ENCODE measurements around the gene KBTBD12. TPM values are rescaled to one million over a fixed set of nuclear protein-coding genes. Genes with fewer than 3 reads are reported as not detected.

KBTBD12 gene
- total RNA-seq, 2 experiments from 2014 or later = not detected

GRCh38 chr3:128006061-128007032 lies 91.3 kb downstream of the KBTBD12 start:
- H3K27me3 Mint-ChIP-seq = peaks cover 3% of the 10 kb centered on the region
- H3K36me3 Mint-ChIP-seq (ENCODE audit: low read depth) = no peaks in the 10 kb centered on the region
- H3K27ac Mint-ChIP-seq = no peak overlapping the region
- POLR2A ChIA-PET = no interaction called here
- no peak overlapping the region for H3K4me3 Mint-ChIP-seq
- H3K4me1 Mint-ChIP-seq = peaks cover 1% of the 10 kb centered on the region
- CTCF ChIA-PET = no interaction called here
- H3K9me3 Mint-ChIP-seq = no peaks in the 10 kb centered on the region
- no peak for DNase-seq

- Mint-ChIP-seq H3K9me3 (no peaks in the 10 kb centered on the region), H3K4me1 (peaks cover 4% of the 10 kb centered on the region), H3K4me3 (no peak overlapping the region), H3K27me3 (peaks cover 3% of the 10 kb centered on the region), H3K27ac (no peak overlapping the region), H3K36me3 (ENCODE audit: low read depth) (no peaks in the 10 kb centered on the region)
- CTCF ChIA-PET = no interaction called here
- no peak for DNase-seq
- POLR2A ChIA-PET = no interaction called here
Measured at GRCh38 chr3:128007033-128007424, 92.0 kb downstream of the KBTBD12 start.

GRCh38 chr3:128009952-128010846 lies 95.2 kb downstream of the KBTBD12 start:
- CTCF ChIA-PET = no interaction called here
- POLR2A ChIA-PET = no interaction called here

GRCh38 chr3:128011140-128011539 lies 96.1 kb downstream of the KBTBD12 start:
- H3K36me3 Mint-ChIP-seq (ENCODE audit: low read depth) = no peaks in the 10 kb centered on the region
- CTCF ChIA-PET = interaction anchor here (0.5 to 1.1 kb wide), 2 partner anchors 22 to 123 kb away, joined by 3 to 4 read pairs; no protein-coding TSS in a partner anchor
- no peak overlapping the region for H3K27ac Mint-ChIP-seq
- peak; percentile 20 for DNase-seq
- no peaks in the 10 kb centered on the region for H3K27me3 Mint-ChIP-seq
- peaks cover 4% of the 10 kb centered on the region for H3K4me1 Mint-ChIP-seq
- no peaks in the 10 kb centered on the region for H3K9me3 Mint-ChIP-seq
- H3K4me3 Mint-ChIP-seq = no peak overlapping the region
- POLR2A ChIA-PET = no interaction called here

More at GRCh38 chr3:128009952-128010846, 95.2 kb downstream of the KBTBD12 start:
- Mint-ChIP-seq H3K36me3 (ENCODE audit: low read depth) (no peaks in the 10 kb centered on the region), H3K27ac (no peak overlapping the region), H3K9me3 (no peaks in the 10 kb centered on the region), H3K4me1 (peaks cover 4% of the 10 kb centered on the region), H3K27me3 (no peaks in the 10 kb centered on the region), H3K4me3 (no peak overlapping the region)
- no peak for DNase-seq

GRCh38 chr3:128012050-128012449 lies 97.0 kb downstream of the KBTBD12 start:
- ChIA-PET POLR2A (no interaction called here), CTCF (interaction anchor here (1.1 kb wide), 1 partner anchor 21 kb away, joined by 4 read pairs; no protein-coding TSS in a partner anchor)

GRCh38 chr3:128014548-128014947 lies 99.5 kb downstream of the KBTBD12 start:
- POLR2A ChIA-PET = no interaction called here
- Mint-ChIP-seq H3K4me1 (peaks cover 4% of the 10 kb centered on the region), H3K27ac (no peak overlapping the region), H3K4me3 (no peak overlapping the region), H3K36me3 (ENCODE audit: low read depth) (no peaks in the 10 kb centered on the region), H3K9me3 (peaks cover 3% of the 10 kb centered on the region), H3K27me3 (peaks cover 5% of the 10 kb centered on the region)
- CTCF ChIA-PET = no interaction called here
- no peak for DNase-seq

More at GRCh38 chr3:128012050-128012449, 97.0 kb downstream of the KBTBD12 start:
- DNase-seq = no peak
- no peak overlapping the region for H3K4me3 Mint-ChIP-seq
- no peak overlapping the region for H3K27ac Mint-ChIP-seq
- peaks cover 4% of the 10 kb centered on the region for H3K4me1 Mint-ChIP-seq
- no peaks in the 10 kb centered on the region for H3K36me3 Mint-ChIP-seq (ENCODE audit: low read depth)
- H3K27me3 Mint-ChIP-seq = peaks cover 3% of the 10 kb centered on the region
- H3K9me3 Mint-ChIP-seq = peaks cover 3% of the 10 kb centered on the region

GRCh38 chr3:128016502-128016901 lies 101.5 kb downstream of the KBTBD12 start:
- DNase-seq = no peak
- peaks cover 5% of the 10 kb centered on the region for H3K27me3 Mint-ChIP-seq
- H3K9me3 Mint-ChIP-seq = peaks cover 3% of the 10 kb centered on the region
- CTCF ChIA-PET = interaction anchor here (0.7 kb wide), 2 partner anchors 15 to 1708 kb away, joined by 3 to 4 read pairs; no protein-coding TSS in a partner anchor
- no peak overlapping the region for H3K4me3 Mint-ChIP-seq
- POLR2A ChIA-PET = no interaction called here
- H3K4me1 Mint-ChIP-seq = peaks cover 1% of the 10 kb centered on the region
- H3K27ac Mint-ChIP-seq = no peak overlapping the region
- no peaks in the 10 kb centered on the region for H3K36me3 Mint-ChIP-seq (ENCODE audit: low read depth)

- Mint-ChIP-seq H3K36me3 (ENCODE audit: low read depth) (no peaks in the 10 kb centered on the region), H3K27ac (no peak overlapping the region), H3K4me3 (no peak overlapping the region), H3K27me3 (peaks cover 17% of the 10 kb centered on the region), H3K4me1 (no peaks in the 10 kb centered on the region), H3K9me3 (no peaks in the 10 kb centered on the region)
- no peak for DNase-seq
- POLR2A ChIA-PET = no interaction called here
- CTCF ChIA-PET = no interaction called here
Measured at GRCh38 chr3:128021768-128022372, 106.8 kb downstream of the KBTBD12 start.

- H3K4me3 Mint-ChIP-seq = no peak overlapping the region
- ChIA-PET POLR2A (no interaction called here), CTCF (interaction anchor here (1.2 kb wide), 1 partner anchor 22 kb away, joined by 4 read pairs; no protein-coding TSS in a partner anchor)
- no peak for DNase-seq
- peaks cover 11% of the 10 kb centered on the region for H3K27me3 Mint-ChIP-seq
- no peak overlapping the region for H3K27ac Mint-ChIP-seq
- H3K36me3 Mint-ChIP-seq (ENCODE audit: low read depth) = no peaks in the 10 kb centered on the region
- no peaks in the 10 kb centered on the region for H3K4me1 Mint-ChIP-seq
- H3K9me3 Mint-ChIP-seq = no peaks in the 10 kb centered on the region
Measured at GRCh38 chr3:128033102-128033501, 118.1 kb downstream of the KBTBD12 start.

- Mint-ChIP-seq H3K36me3 (ENCODE audit: low read depth) (no peaks in the 10 kb centered on the region), H3K27ac (no peak overlapping the region), H3K9me3 (no peaks in the 10 kb centered on the region), H3K4me3 (no peak overlapping the region), H3K4me1 (no peaks in the 10 kb centered on the region), H3K27me3 (peaks cover 15% of the 10 kb centered on the region)
- POLR2A ChIA-PET = no interaction called here
- CTCF ChIA-PET = no interaction called here
- DNase-seq = no peak
Measured at GRCh38 chr3:128036119-128036518, 121.1 kb downstream of the KBTBD12 start.

Data from activated CD4-positive, alpha-beta memory T cell treated with anti-CD3 and anti-CD28 coated beads, Interleukin-2, amount 10 ng/mL, durations not matched to agents 7 days and 5 days (primary cell).